DMS153 (cell line): ENCODE results near the gene GXYLT2.
A peak's percentile ranks its signal among the peaks of the same experiment; 100 is the strongest.
"Not testable (repeated sequence)": the region's sequence is repeated elsewhere in the genome, so short reads cannot be mapped to it uniquely, and the experiment has no call there.

Experiments used
- DNase-seq: peaks from one replicate; lab custom pipeline; 2025; lab: John Stamatoyannopoulos, UW

The GXYLT2 gene

GRCh38 chr3:72973786-72974185, 85.9 kb downstream of the GXYLT2 start:
- DNase-seq = no peak

GRCh38 chr3:72974956-72975355, 87.1 kb downstream of the GXYLT2 start:
- no peak for DNase-seq

- no peak for DNase-seq
These were observed 88.5 kb downstream of the GXYLT2 start for GRCh38 chr3:72976281-72976741.

GRCh38 chr3:72977060-72977808, 89.4 kb downstream of the GXYLT2 start:
- DNase-seq = no peak

- no peak for DNase-seq
These were observed 94.9 kb downstream of the GXYLT2 start for GRCh38 chr3:72982609-72983366.

- DNase-seq = no peak
These were observed 97.7 kb downstream of the GXYLT2 start for GRCh38 chr3:72985576-72985975.

GRCh38 chr3:72990701-72991395, 103.0 kb downstream of the GXYLT2 start:
- DNase-seq = no peak

- DNase-seq = no peak
These were observed 103.7 kb downstream of the GXYLT2 start for GRCh38 chr3:72991522-72991921.

GRCh38 chr3:72993391-72993790, 105.5 kb downstream of the GXYLT2 start:
- DNase-seq = no peak

- DNase-seq = no peak
These were observed 107.5 kb downstream of the GXYLT2 start for GRCh38 chr3:72995337-72995736.

- DNase-seq = no peak
These were observed 108.3 kb downstream of the GXYLT2 start for GRCh38 chr3:72996121-72996472.

GRCh38 chr3:72996473-72997333, 108.9 kb downstream of the GXYLT2 start, which contains the start of gene PPP4R2:
TSS of gene PPP4R2 (plus strand) at chr3:72996811. CDS start at chr3:72997038, 227 bp downstream.
- peak; percentile 25 for DNase-seq

- DNase-seq = no peak
These were observed 109.6 kb downstream of the GXYLT2 start for GRCh38 chr3:72997421-72997961.

- no peak for DNase-seq
These were observed 110.6 kb downstream of the GXYLT2 start for GRCh38 chr3:72998466-72998865.

GRCh38 chr3:72999951-73000350, 112.1 kb downstream of the GXYLT2 start:
- no peak for DNase-seq

- not testable (repeated sequence) for DNase-seq
These were observed 115.2 kb downstream of the GXYLT2 start for GRCh38 chr3:73003050-73003449.

GRCh38 chr3:73004316-73004715, 116.5 kb downstream of the GXYLT2 start:
- no peak for DNase-seq

GRCh38 chr3:73007992-73008712, 120.3 kb downstream of the GXYLT2 start:
- DNase-seq = no peak

GRCh38 chr3:73009008-73009407, 121.2 kb downstream of the GXYLT2 start:
- DNase-seq = no peak

- no peak for DNase-seq
These were observed 121.9 kb downstream of the GXYLT2 start for GRCh38 chr3:73009750-73010149.

GRCh38 chr3:73010158-73010557, 122.3 kb downstream of the GXYLT2 start:
- no peak for DNase-seq
